ENCODE measurements around the gene CEP95.
A peak's percentile ranks its signal among the peaks of the same experiment; 100 is the strongest.
"Not testable (repeated sequence)": the region's sequence is repeated elsewhere in the genome, so short reads cannot be mapped to it uniquely, and the experiment has no call there.

CEP95 gene

GRCh38 chr17:64571746-64572145, 65.0 kb downstream of the CEP95 start:
- Histone ChIP-seq H3K9ac (ENCODE audit: low read length) (no peak overlapping the region), H3K27me3 (ENCODE audit: insufficient read depth, low read length, poor library complexity) (no peaks in the 10 kb centered on the region), H3K18ac (ENCODE audit: low read length) (no peak overlapping the region), H2BK120ac (ENCODE audit: low read depth, low read length) (no peak overlapping the region), H3K4me3 (ENCODE audit: low read length) (no peak overlapping the region), H3K56ac (ENCODE audit: low read length) (no peak overlapping the region), H2BK5ac (ENCODE audit: low read length) (no peak overlapping the region), H4K5ac (ENCODE audit: low read length) (no peak overlapping the region), H3K79me2 (ENCODE audit: control insufficient read depth, insufficient read depth, low read length) (no peaks in the 10 kb centered on the region), H4K8ac (ENCODE audit: low read depth, low read length) (no peak overlapping the region), H3K36me3 (ENCODE audit: control insufficient read depth, insufficient read depth, low read length) (no peaks in the 10 kb centered on the region), H3K27ac (ENCODE audit: low read depth, low read length) (no peak overlapping the region), H3K4ac (ENCODE audit: low read depth, low read length) (no peak overlapping the region), H3K4me1 (ENCODE audit: control insufficient read depth, low read depth, low read length) (no peaks in the 10 kb centered on the region), H2BK15ac (replicated peaks; ENCODE audit: low read depth) (no peak overlapping the region), H3K4me2 (ENCODE audit: low read length) (no peak overlapping the region), H3K23ac (ENCODE audit: low read length) (no peak overlapping the region), H2AK5ac (ENCODE audit: low read length) (no peak overlapping the region), H3K79me1 (ENCODE audit: low read length) (no peaks in the 10 kb centered on the region)
- no peak for DNase-seq
- WGBS (ENCODE audit: extremely low coverage, insufficient coverage, low lambda C conversion rate), result no CpG with 5 or more reads among the region's 6 CpGs

- Histone ChIP-seq H3K79me2 (ENCODE audit: control insufficient read depth, insufficient read depth, low read length) (no peaks in the 10 kb centered on the region), H3K9ac (ENCODE audit: low read length) (no peak overlapping the region), H4K8ac (ENCODE audit: low read depth, low read length) (no peak overlapping the region), H2BK15ac (replicated peaks; ENCODE audit: low read depth) (no peak overlapping the region), H3K4me1 (ENCODE audit: control insufficient read depth, low read depth, low read length) (no peaks in the 10 kb centered on the region), H3K27ac (ENCODE audit: low read depth, low read length) (no peak overlapping the region), H4K5ac (ENCODE audit: low read length) (no peak overlapping the region), H3K56ac (ENCODE audit: low read length) (no peak overlapping the region), H3K27me3 (ENCODE audit: insufficient read depth, low read length, poor library complexity) (no peaks in the 10 kb centered on the region), H3K4ac (ENCODE audit: low read depth, low read length) (no peak overlapping the region), H2BK120ac (ENCODE audit: low read depth, low read length) (no peak overlapping the region), H3K18ac (ENCODE audit: low read length) (no peak overlapping the region), H2BK5ac (ENCODE audit: low read length) (no peak overlapping the region), H3K36me3 (ENCODE audit: control insufficient read depth, insufficient read depth, low read length) (no peaks in the 10 kb centered on the region), H3K4me2 (ENCODE audit: low read length) (no peak overlapping the region), H3K23ac (ENCODE audit: low read length) (no peak overlapping the region), H2AK5ac (ENCODE audit: low read length) (no peak overlapping the region), H3K4me3 (ENCODE audit: low read length) (no peak overlapping the region), H3K79me1 (ENCODE audit: low read length) (no peaks in the 10 kb centered on the region)
- no CpG with 5 or more reads among the region's 3 CpGs for WGBS (ENCODE audit: extremely low coverage, insufficient coverage, low lambda C conversion rate)
- DNase-seq, result peak; percentile 56
Measured at GRCh38 chr17:64572682-64573154, 65.9 kb downstream of the CEP95 start.

- Histone ChIP-seq H3K79me1 (ENCODE audit: low read length) (no peaks in the 10 kb centered on the region), H2BK120ac (ENCODE audit: low read depth, low read length) (no peak overlapping the region), H4K8ac (ENCODE audit: low read depth, low read length) (no peak overlapping the region), H3K9ac (ENCODE audit: low read length) (no peak overlapping the region), H3K27me3 (ENCODE audit: insufficient read depth, low read length, poor library complexity) (no peaks in the 10 kb centered on the region), H3K27ac (ENCODE audit: low read depth, low read length) (no peak overlapping the region), H3K23ac (ENCODE audit: low read length) (no peak overlapping the region), H2BK15ac (replicated peaks; ENCODE audit: low read depth) (no peak overlapping the region), H3K4me1 (ENCODE audit: control insufficient read depth, low read depth, low read length) (no peaks in the 10 kb centered on the region), H4K5ac (ENCODE audit: low read length) (no peak overlapping the region), H3K79me2 (ENCODE audit: control insufficient read depth, insufficient read depth, low read length) (no peaks in the 10 kb centered on the region), H3K56ac (ENCODE audit: low read length) (no peak overlapping the region), H3K4me2 (ENCODE audit: low read length) (no peak overlapping the region), H2AK5ac (ENCODE audit: low read length) (no peak overlapping the region), H2BK5ac (ENCODE audit: low read length) (no peak overlapping the region), H3K18ac (ENCODE audit: low read length) (no peak overlapping the region), H3K4me3 (ENCODE audit: low read length) (no peak overlapping the region), H3K36me3 (ENCODE audit: control insufficient read depth, insufficient read depth, low read length) (no peaks in the 10 kb centered on the region), H3K4ac (ENCODE audit: low read depth, low read length) (no peak overlapping the region)
- no peak for DNase-seq
Measured at GRCh38 chr17:64573214-64573613, 66.4 kb downstream of the CEP95 start.

- H3K4ac ChIP-seq (ENCODE audit: low read depth, low read length), result no peak overlapping the region
- no peak overlapping the region for H3K18ac ChIP-seq (ENCODE audit: low read length)
- no peak overlapping the region for H3K27ac ChIP-seq (ENCODE audit: low read depth, low read length)
- no peaks in the 10 kb centered on the region for H3K27me3 ChIP-seq (ENCODE audit: insufficient read depth, low read length, poor library complexity)
- no peak overlapping the region for H2BK5ac ChIP-seq (ENCODE audit: low read length)
- no peak overlapping the region for H2BK120ac ChIP-seq (ENCODE audit: low read depth, low read length)
- no peak overlapping the region for H2AK5ac ChIP-seq (ENCODE audit: low read length)
- H3K4me2 ChIP-seq (ENCODE audit: low read length), result no peak overlapping the region
- no peak overlapping the region for H3K23ac ChIP-seq (ENCODE audit: low read length)
- H3K4me1 ChIP-seq (ENCODE audit: control insufficient read depth, low read depth, low read length), result no peaks in the 10 kb centered on the region
- H3K56ac ChIP-seq (ENCODE audit: low read length), result no peak overlapping the region
- DNase-seq, result no peak
- H3K4me3 ChIP-seq (ENCODE audit: low read length), result no peak overlapping the region
- H2BK15ac ChIP-seq (replicated peaks; ENCODE audit: low read depth), result no peak overlapping the region
- no peaks in the 10 kb centered on the region for H3K79me2 ChIP-seq (ENCODE audit: control insufficient read depth, insufficient read depth, low read length)
- no peak overlapping the region for H4K8ac ChIP-seq (ENCODE audit: low read depth, low read length)
- no peaks in the 10 kb centered on the region for H3K36me3 ChIP-seq (ENCODE audit: control insufficient read depth, insufficient read depth, low read length)
- no peak overlapping the region for H4K5ac ChIP-seq (ENCODE audit: low read length)
- H3K79me1 ChIP-seq (ENCODE audit: low read length), result no peaks in the 10 kb centered on the region
- no peak overlapping the region for H3K9ac ChIP-seq (ENCODE audit: low read length)
- no CpG with 5 or more reads among the region's 1 CpG for WGBS (ENCODE audit: extremely low coverage, insufficient coverage, low lambda C conversion rate)
Measured at GRCh38 chr17:64574646-64575045, 67.9 kb downstream of the CEP95 start.

- Histone ChIP-seq H3K4me2 (ENCODE audit: low read length) (no peak overlapping the region), H3K4me3 (ENCODE audit: low read length) (no peak overlapping the region), H2BK15ac (replicated peaks; ENCODE audit: low read depth) (no peak overlapping the region), H3K18ac (ENCODE audit: low read length) (no peak overlapping the region), H3K4me1 (ENCODE audit: control insufficient read depth, low read depth, low read length) (no peaks in the 10 kb centered on the region), H3K4ac (ENCODE audit: low read depth, low read length) (no peak overlapping the region), H2BK5ac (ENCODE audit: low read length) (no peak overlapping the region), H4K5ac (ENCODE audit: low read length) (no peak overlapping the region), H3K27me3 (ENCODE audit: insufficient read depth, low read length, poor library complexity) (no peaks in the 10 kb centered on the region), H4K8ac (ENCODE audit: low read depth, low read length) (no peak overlapping the region), H3K9ac (ENCODE audit: low read length) (no peak overlapping the region), H3K27ac (ENCODE audit: low read depth, low read length) (no peak overlapping the region), H3K79me2 (ENCODE audit: control insufficient read depth, insufficient read depth, low read length) (no peaks in the 10 kb centered on the region), H2BK120ac (ENCODE audit: low read depth, low read length) (no peak overlapping the region), H3K23ac (ENCODE audit: low read length) (no peak overlapping the region), H3K56ac (ENCODE audit: low read length) (no peak overlapping the region), H3K36me3 (ENCODE audit: control insufficient read depth, insufficient read depth, low read length) (no peaks in the 10 kb centered on the region), H3K79me1 (ENCODE audit: low read length) (no peaks in the 10 kb centered on the region), H2AK5ac (ENCODE audit: low read length) (no peak overlapping the region)
- no CpG with 5 or more reads among the region's 3 CpGs for WGBS (ENCODE audit: extremely low coverage, insufficient coverage, low lambda C conversion rate)
- no peak for DNase-seq
Measured at GRCh38 chr17:64575431-64575830, 68.7 kb downstream of the CEP95 start.

GRCh38 chr17:64577025-64577424, 70.2 kb downstream of the CEP95 start:
- not testable (repeated sequence) for H3K27ac ChIP-seq (ENCODE audit: low read depth, low read length); H3K4me1 ChIP-seq (ENCODE audit: control insufficient read depth, low read depth, low read length); H3K27me3 ChIP-seq (ENCODE audit: insufficient read depth, low read length, poor library complexity); H3K23ac ChIP-seq (ENCODE audit: low read length); H4K5ac ChIP-seq (ENCODE audit: low read length); H3K18ac ChIP-seq (ENCODE audit: low read length); H2BK5ac ChIP-seq (ENCODE audit: low read length); H4K8ac ChIP-seq (ENCODE audit: low read depth, low read length); H2BK120ac ChIP-seq (ENCODE audit: low read depth, low read length); H3K36me3 ChIP-seq (ENCODE audit: control insufficient read depth, insufficient read depth, low read length); DNase-seq; H2AK5ac ChIP-seq (ENCODE audit: low read length); H3K79me1 ChIP-seq (ENCODE audit: low read length); H3K4ac ChIP-seq (ENCODE audit: low read depth, low read length); H3K4me3 ChIP-seq (ENCODE audit: low read length); H3K4me2 ChIP-seq (ENCODE audit: low read length); H3K9ac ChIP-seq (ENCODE audit: low read length); H2BK15ac ChIP-seq (replicated peaks; ENCODE audit: low read depth); H3K56ac ChIP-seq (ENCODE audit: low read length); H3K79me2 ChIP-seq (ENCODE audit: control insufficient read depth, insufficient read depth, low read length)
- WGBS (ENCODE audit: extremely low coverage, insufficient coverage, low lambda C conversion rate), result no CpG with 5 or more reads among the region's 4 CpGs

Data from mesendoderm (in vitro differentiated cells).